ENCODE measurements around the gene LONP1. TPM values are rescaled to one million over a fixed set of nuclear protein-coding genes. Genes with fewer than 3 reads are reported as not detected.

The LONP1 gene
- total and polyA plus RNA-seq, 2 of the 8 experiments (the other 6 are each of a cell fraction or from before 2014, with no cell fraction given), result 98.1 to 117 TPM

GRCh38 chr19:5680084-5680436 lies 39.9 kb downstream of the LONP1 start:
- Histone ChIP-seq H3K4me3 (ENCODE audit: extremely low read depth in 1 of 4, insufficient read depth in 2 of 4, low read depth in 3 of 4, low read length in 4 of 4) (peak overlapping the region; percentile 58 to 83 (median 76)), H3K56ac (replicated peaks; ENCODE audit: insufficient read length, low read depth, low read length) (peak overlapping the region; percentile 52), H4K91ac (replicated peaks; ENCODE audit: insufficient read length, low read length) (no peak overlapping the region), H2BK120ac (replicated peaks; ENCODE audit: low read depth, low read length) (no peak overlapping the region), H3K9me3 (ENCODE audit: insufficient read depth in 2 of 2, low read depth in 1 of 2, low read length in 1 of 2) (no peaks in the 10 kb centered on the region), H3K79me1 (ENCODE audit: low read depth, low read length) (peaks cover 3% of the 10 kb centered on the region; the same call in 1 of the 2 replicates), H3K14ac (ENCODE audit: insufficient read length) (no peak overlapping the region), H3K18ac (ENCODE audit: extremely low read depth, low read length) (no peak overlapping the region; the same call in 1 of the 2 replicates), H3K4ac (replicated peaks; ENCODE audit: insufficient read length, low read depth, low read length) (peak overlapping the region; percentile 58), H3K36me3 (ENCODE audit: control insufficient read depth in 2 of 4, insufficient read depth in 4 of 4, low read length in 3 of 4) (0 out of 8 replicates have a peak, but pooled peaks cover 0 to 2% (median 0%) of the 10 kb centered on the region in 4 experiments), H3K23me2 (ENCODE audit: low read depth, low read length) (peaks cover 15% of the 10 kb centered on the region; the same call in 1 of the 2 replicates), H4K20me1 (replicated peaks in 1 of 2; ENCODE audit: control insufficient read depth in 1 of 2, insufficient read depth in 2 of 2, low read length in 2 of 2) (peaks cover 0 to 10% of the 10 kb centered on the region in 2 experiments), H3K79me2 (ENCODE audit: control insufficient read depth in 1 of 2, insufficient read depth in 2 of 2, low read length in 2 of 2) (no peaks in the 10 kb centered on the region), H3K23ac (ENCODE audit: insufficient read length) (no peak overlapping the region), H2AK5ac (ENCODE audit: low read depth, low read length) (no peak overlapping the region), H4K5ac (ENCODE audit: insufficient read length, low read depth, low read length) (peak overlapping the region; percentile 76), H4K8ac (ENCODE audit: extremely low read depth, insufficient read depth, low read length) (peak overlapping the region; percentile 69; the same call in 1 of the 2 replicates), H2BK15ac (ENCODE audit: low read length) (no peak overlapping the region), H3K27ac (ENCODE audit: low read depth, low read length) (peak overlapping the region; percentile 69; the same call in 1 of the 2 replicates), H3K27me3 (replicated peaks in 1 of 4; ENCODE audit: control insufficient read depth in 3 of 4, extremely low read depth in 1 of 4, insufficient read depth in 3 of 4, low read length in 3 of 4) (no peaks in the 10 kb centered on the region), H2AFZ (ENCODE audit: low read length) (no peak overlapping the region; the same call in 1 of the 2 replicates), H2BK20ac (ENCODE audit: low read length) (no peak overlapping the region), H3K4me1 (replicated peaks in 1 of 4; ENCODE audit: control insufficient read depth in 3 of 4, insufficient read depth in 4 of 4, low read length in 3 of 4) (peaks cover 0 to 14% (median 0%) of the 10 kb centered on the region in 4 experiments; a peak in 5 of 7 replicates), H3K4me2 (ENCODE audit: insufficient read depth in 1 of 2, low read depth in 2 of 2, low read length in 2 of 2) (peak overlapping the region; percentile 89 to 97), H2BK5ac (ENCODE audit: low read depth, low read length) (peak overlapping the region; percentile 81; the same call in 1 of the 2 replicates), H2BK12ac (ENCODE audit: low read depth, low read length) (no peak overlapping the region), H3K9ac (replicated peaks in 1 of 4; ENCODE audit: extremely low read depth in 1 of 4, low read depth in 3 of 4, low read length in 3 of 4) (peak overlapping the region in 3 of 4 experiments; percentile 64 to 67 (median 65); a peak in 5 of 7 replicates)
- 9% methylated on average over 20 of the region's 23 CpGs; no CpG with 5 or more reads in 1 of the 2 experiments for WGBS, 2 experiments (ENCODE audit: extremely low coverage in 1 of 2, insufficient coverage in 1 of 2, insufficient read length in 1 of 2, insufficient replicate concordance in 2 of 2, low coverage in 1 of 2, low lambda C conversion rate in 2 of 2, missing lambda C conversion rate in 1 of 2)
- no peak for DNase-seq (ENCODE audit: low read depth in 1 of 2, low spot score in 2 of 2)
- ChIA-PET POLR2A (ENCODE audit: partially characterized antibody) (interaction anchor here (1.0 to 2.8 kb wide), 5 partner anchors 11 to 38 kb away, joined by 3 to 13 read pairs (median 3); no protein-coding TSS in a partner anchor), CTCF (ENCODE audit: partially characterized antibody) (no interaction called here)
- no peak for FAIRE-seq
- no peak for TF ChIP-seq EZH2 (IDR thresholded peaks at IDR 0.05; ENCODE audit: low read depth, low read length, severe bottlenecking)
- peak; percentile 81 for TF ChIP-seq PHF8 (conservative IDR thresholded peaks at IDR 0.05; ENCODE audit: low read depth, low read length)
- no peak for TF ChIP-seq CHD2 (IDR thresholded peaks at IDR 0.05; ENCODE audit: low read length)
- TF ChIP-seq TAF7 (optimal IDR thresholded peaks at IDR 0.05; ENCODE audit: borderline replicate concordance, low read depth, low read length), result peak; percentile 7
- TF ChIP-seq, protein P1, sequence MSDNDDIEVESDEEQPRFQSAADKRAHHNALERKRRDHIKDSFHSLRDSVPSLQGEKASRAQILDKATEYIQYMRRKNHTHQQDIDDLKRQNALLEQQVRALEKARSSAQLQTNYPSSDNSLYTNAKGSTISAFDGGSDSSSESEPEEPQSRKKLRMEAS (IDR thresholded peaks at IDR 0.05), result peak; percentile 2; the same call in 1 of the 2 replicates
- no peak for TF ChIP-seq SRF (IDR thresholded peaks at IDR 0.05; ENCODE audit: low read depth, low read length)
- no peak for TF ChIP-seq ZNF274 (IDR thresholded peaks at IDR 0.05; ENCODE audit: borderline replicate concordance, extremely low read depth, low read length)

All from H1 (cell line).